GM23248 (cell line): Measurements from ENCODE around the gene ZNF99. TPM values are rescaled to one million over a fixed set of nuclear protein-coding genes. Genes with fewer than 3 reads are reported as not detected.
"Not testable (repeated sequence)": the region's sequence is repeated elsewhere in the genome, so short reads cannot be mapped to it uniquely, and the experiment has no call there.

Source experiments
- DNase-seq: peaks from one replicate; pipeline ENCODE4 v3.0.0-alpha.2; 2015
- H2AFZ ChIP-seq: fragments of 200-600 bp; sonication (generic); 2 replicates; pipeline ENCODE4 v1.6.1; 2016; ENCODE audit warnings: antibody characterized with exemption
- H3F3A ChIP-seq: fragments of 200-600 bp; sonication (generic); 2 replicates; pipeline ENCODE4 v1.6.1; 2016; ENCODE audit warnings: mild to moderate bottlenecking, antibody characterized with exemption, mixed run types; ENCODE audit not compliant: insufficient read depth
- H3K27ac ChIP-seq: fragments of 200-600 bp; sonication (generic); 2 replicates; pipeline ENCODE4 v1.5.1; 2016; ENCODE audit warnings: mild to moderate bottlenecking
- H3K27me3 ChIP-seq: fragments of 200-600 bp; sonication (generic); replicated peaks from 2 replicates; pipeline ENCODE4 v1.6.1; 2016; ENCODE audit warnings: mild to moderate bottlenecking; ENCODE audit not compliant: insufficient read depth
- H3K36me3 ChIP-seq: fragments of 200-600 bp; sonication (generic); 2 replicates; pipeline ENCODE4 v1.6.1; 2016; ENCODE audit warnings: low read depth, mild to moderate bottlenecking
- H3K4me1 ChIP-seq: fragments of 200-600 bp; sonication (generic); 2 replicates; pipeline ENCODE4 v1.6.1; 2016; ENCODE audit warnings: mild to moderate bottlenecking; ENCODE audit not compliant: insufficient read depth
- H3K4me2 ChIP-seq: fragments of 200-600 bp; sonication (generic); one replicate; pipeline ENCODE4 v1.6.1; 2016; ENCODE audit warnings: mild to moderate bottlenecking; ENCODE audit not compliant: unreplicated experiment
- H3K4me3 ChIP-seq: fragments of 200-600 bp; sonication (generic); 2 replicates; pipeline ENCODE4 v1.5.1; 2016; ENCODE audit warnings: mild to moderate bottlenecking
- H3K79me2 ChIP-seq: fragments of 200-600 bp; sonication (generic); 2 replicates; pipeline ENCODE4 v1.6.1; 2016; ENCODE audit warnings: mild to moderate bottlenecking; ENCODE audit not compliant: insufficient read depth
- H3K9ac ChIP-seq: fragments of 200-600 bp; sonication (generic); 2 replicates; pipeline ENCODE4 v1.6.1; 2016; ENCODE audit warnings: mild to moderate bottlenecking
- H3K9me2 ChIP-seq: fragments of 200-600 bp; sonication (generic); 2 replicates; pipeline ENCODE4 v1.6.1; 2016; ENCODE audit warnings: mixed run types, mild to moderate bottlenecking, moderate library complexity; ENCODE audit not compliant: insufficient read depth
- H3K9me3 ChIP-seq: fragments of 200-600 bp; sonication (generic); one replicate; pipeline ENCODE4 v1.6.1; 2017; ENCODE audit warnings: low read depth
- H4K20me1 ChIP-seq: fragments of 200-600 bp; sonication (generic); 2 replicates; pipeline ENCODE4 v1.6.0; 2016; ENCODE audit not compliant: insufficient read depth
- EZH2 ChIP-seq: fragments of 200-600 bp; sonication (generic); IDR thresholded peaks from 2 replicates; pipeline ENCODE4 v1.6.1; 2018; ENCODE audit warnings: antibody characterized with exemption, mild to moderate bottlenecking; ENCODE audit not compliant: insufficient read depth, poor library complexity, severe bottlenecking
- EZH2phosphoT487 ChIP-seq: fragments of 200-600 bp; sonication (generic); IDR thresholded peaks from 2 replicates; pipeline ENCODE4 v1.6.1; 2018; ENCODE audit warnings: antibody characterized with exemption, moderate library complexity, mild to moderate bottlenecking, low read depth; ENCODE audit not compliant: insufficient read depth
- WGBS, 2 experiments: methylation state at CpG; one replicate each; pipeline ENCODE4 v1.1.6; 2015 to 2017; ENCODE audit warnings: low lambda C conversion rate in 2 of 2, low coverage in 1 of 2; ENCODE audit errors: missing lambda C conversion rate in 2 of 2; 5-methylcytosine and 5-hydroxymethylcytosine counted together
- in situ Hi-C: fragments of 300-500 bp; cut with MboI; formaldehyde crosslinking; loops from 2 replicates; pipeline ENCODE4 v1.15.0; 2020
- polyA plus RNA-seq: library from polyadenylated mRNA; unstranded; fragments of >200 nt; fragmentation: Nextera tagmentation; extraction: Ambion mirVana; gene quantifications from 2 replicates; pipeline ENCODE4 v1.2.1, GENCODE V29; 2016
- total RNA-seq: library from RNA; depleted of rRNA; stranded (reverse); fragments of >200 nt; shearing (Covaris generic); gene quantifications from 2 replicates; pipeline ENCODE4 v1.2.3, GENCODE V29; 2014

The ZNF99 gene
- total and polyA plus RNA-seq, 2 experiments from 2014 or later = not detected

DNA sequence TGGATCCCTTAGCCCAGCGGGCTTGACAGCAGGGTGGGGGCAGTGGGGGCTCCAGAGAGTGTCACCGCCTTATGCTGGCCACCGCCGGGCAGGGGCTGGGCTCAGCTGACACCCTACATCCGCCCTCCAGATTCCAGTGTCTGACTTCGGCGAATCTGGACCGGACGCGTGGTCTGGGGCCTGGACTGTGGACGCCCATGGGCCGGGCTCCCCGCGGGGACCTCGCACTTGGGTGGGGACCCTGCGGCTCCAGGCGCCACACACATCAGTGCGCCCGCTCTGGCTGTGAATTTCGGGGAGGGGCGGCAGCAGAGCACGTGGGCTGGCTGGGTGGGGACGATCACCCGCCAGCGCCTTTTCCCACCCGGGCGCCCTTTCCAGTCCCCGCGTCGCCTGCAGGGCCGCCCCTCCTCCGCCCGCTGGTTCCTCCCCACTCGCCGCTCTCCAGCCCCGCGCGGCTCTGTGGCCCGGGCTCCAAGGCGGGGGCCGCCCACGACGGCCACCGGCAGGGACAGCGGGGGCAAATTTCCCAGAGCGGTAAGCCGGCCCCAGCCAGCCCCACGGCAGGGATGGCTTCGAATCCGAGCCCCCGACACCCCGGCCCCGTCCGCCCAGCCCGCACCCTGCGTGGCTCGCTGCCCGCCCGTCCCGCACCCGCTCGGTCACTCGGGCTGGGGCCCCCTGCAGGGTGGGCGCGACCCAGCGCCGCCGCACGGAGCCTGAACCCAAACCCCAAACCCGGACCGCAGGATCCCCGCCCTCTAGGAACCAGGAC is 23.3 kb upstream of the ZNF99 start:
- DNase-seq = no peak
- in situ Hi-C loops = no loop called here
- TF ChIP-seq EZH2phosphoT487 (no peak), EZH2 (no peak)
- no peaks in the 10 kb centered on the region for H3K4me1 ChIP-seq
- WGBS, 2 experiments = 12 to 23% methylated on average over 22 to 71 of the region's 72 CpGs
- H3F3A ChIP-seq = no peaks in the 10 kb centered on the region
- no peak overlapping the region for H3K27ac ChIP-seq
- H3K9me3 ChIP-seq = no peaks in the 10 kb centered on the region
- H3K27me3 ChIP-seq = no peaks in the 10 kb centered on the region
- H3K9me2 ChIP-seq = no peaks in the 10 kb centered on the region
- no peak overlapping the region for H3K4me3 ChIP-seq
- H3K9ac ChIP-seq = no peak overlapping the region
- H4K20me1 ChIP-seq = no peaks in the 10 kb centered on the region
- H2AFZ ChIP-seq = no peak overlapping the region
- H3K4me2 ChIP-seq = no peak overlapping the region
- H3K79me2 ChIP-seq = no peaks in the 10 kb centered on the region
- H3K36me3 ChIP-seq = no peaks in the 10 kb centered on the region

GRCh38 chr19:22806418-22806817 is 22.5 kb upstream of the ZNF99 start:
- Histone ChIP-seq H3K4me1 (no peaks in the 10 kb centered on the region), H3K27ac (no peak overlapping the region), H3K9me3 (no peaks in the 10 kb centered on the region), H3K4me3 (no peak overlapping the region), H4K20me1 (no peaks in the 10 kb centered on the region), H3F3A (no peaks in the 10 kb centered on the region), H3K79me2 (no peaks in the 10 kb centered on the region), H3K27me3 (no peaks in the 10 kb centered on the region), H3K9me2 (no peaks in the 10 kb centered on the region), H2AFZ (no peak overlapping the region), H3K9ac (no peak overlapping the region), H3K4me2 (no peak overlapping the region), H3K36me3 (no peaks in the 10 kb centered on the region)
- DNase-seq = no peak
- TF ChIP-seq EZH2 (no peak), EZH2phosphoT487 (no peak)
- in situ Hi-C loops = no loop called here
- 10 to 12% methylated on average over 11 of the region's 11 CpGs for WGBS, 2 experiments

- no peak overlapping the region for H3K4me3 ChIP-seq
- H3K27ac ChIP-seq = no peak overlapping the region
- in situ Hi-C loops = no loop called here
- no peak overlapping the region for H3K4me2 ChIP-seq
- H3K79me2 ChIP-seq = no peaks in the 10 kb centered on the region
- DNase-seq = no peak
- no peaks in the 10 kb centered on the region for H3K4me1 ChIP-seq
- no peaks in the 10 kb centered on the region for H4K20me1 ChIP-seq
- no peaks in the 10 kb centered on the region for H3K9me3 ChIP-seq
- TF ChIP-seq EZH2phosphoT487 (no peak), EZH2 (no peak)
- H3F3A ChIP-seq = no peaks in the 10 kb centered on the region
- no peak overlapping the region for H3K9ac ChIP-seq
- 7 to 9% methylated on average over 5 of the region's 5 CpGs for WGBS, 2 experiments
- no peak overlapping the region for H2AFZ ChIP-seq
- H3K27me3 ChIP-seq = no peaks in the 10 kb centered on the region
- no peaks in the 10 kb centered on the region for H3K36me3 ChIP-seq
- no peaks in the 10 kb centered on the region for H3K9me2 ChIP-seq
Measured at GRCh38 chr19:22797040-22797439, 13.1 kb upstream of the ZNF99 start.

DNA sequence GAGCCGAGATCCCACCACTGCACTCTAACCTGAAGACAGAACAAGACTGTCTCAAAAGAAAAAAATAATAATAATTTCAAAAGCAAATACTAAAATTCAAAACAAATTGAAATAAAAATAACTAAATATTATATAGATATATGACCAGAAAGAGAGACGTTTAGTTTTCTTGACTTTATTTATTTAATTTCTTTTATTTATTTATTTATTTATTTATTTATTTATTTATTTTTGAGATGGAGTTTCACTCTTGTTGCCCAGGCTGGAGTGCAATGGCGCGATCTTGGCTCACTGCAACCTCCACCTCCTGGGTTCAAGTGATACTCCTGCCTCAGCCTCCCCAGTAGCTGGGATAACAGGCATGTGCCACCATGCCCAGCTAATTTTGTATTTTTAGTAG is 8.9 kb upstream of the ZNF99 start:
- DNase-seq, H3K9ac ChIP-seq, in situ Hi-C loops, H3K4me1 ChIP-seq, H2AFZ ChIP-seq, H4K20me1 ChIP-seq, H3K4me2 ChIP-seq, H3K36me3 ChIP-seq, H3K4me3 ChIP-seq, H3K27ac ChIP-seq, H3K79me2 ChIP-seq, H3K9me2 ChIP-seq, H3F3A ChIP-seq, H3K9me3 ChIP-seq, H3K27me3 ChIP-seq: not testable (repeated sequence)
- WGBS, 2 experiments = 45 to 47% methylated on average over 4 of the region's 4 CpGs
